Suprapubic skin (tissue), 4 donors: Measurements from ENCODE around the gene RAP2B.

Experiments
- EP300 ChIP-seq: sonication (generic); formaldehyde crosslinking; IDR thresholded peaks from one replicate; pipeline ENCODE4 v1.6.1; 2017; ENCODE audit warnings: antibody characterized with exemption
- POLR2AphosphoS5 ChIP-seq, 3 donors: sonication (generic); formaldehyde crosslinking; IDR thresholded peaks; one replicate each; pipeline ENCODE4 v1.6.1; 2017; ENCODE audit warnings: antibody characterized with exemption in 3 of 3
- TF ChIP-seq, protein P1 (sequence below), 2 donors: fragments of 200-600 bp in 1 of 2; fragments of 450-650 bp in 1 of 2; sonication (generic) in 1 of 2; IDR thresholded peaks; one replicate each; pipeline ENCODE4 v1.5.1; 2016 to 2019; ENCODE audit warnings: antibody characterized with exemption in 2 of 2, mild to moderate bottlenecking in 1 of 2, moderate library complexity in 1 of 2

DNA sequence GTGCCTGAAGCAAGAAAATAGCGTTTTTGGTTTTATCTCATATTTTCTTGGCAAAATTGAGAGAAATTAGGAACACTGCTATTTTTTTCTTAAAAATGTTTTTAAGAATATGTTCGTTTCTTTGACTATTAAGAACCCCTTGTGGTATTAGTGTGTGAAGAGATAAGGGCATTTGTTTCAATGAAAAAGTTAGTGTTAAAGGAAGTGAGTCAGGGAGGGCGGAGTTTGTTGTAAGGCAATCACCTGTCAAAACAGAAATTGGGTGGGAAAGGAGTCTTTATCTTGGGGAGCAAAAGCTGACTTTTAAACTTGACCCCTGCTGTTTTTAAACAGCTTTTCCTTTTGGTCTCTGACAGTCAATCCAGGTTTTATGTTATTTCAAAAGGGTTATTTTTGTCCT lies 4.2 kb downstream of the RAP2B start:
- TF ChIP-seq, protein P1, sequence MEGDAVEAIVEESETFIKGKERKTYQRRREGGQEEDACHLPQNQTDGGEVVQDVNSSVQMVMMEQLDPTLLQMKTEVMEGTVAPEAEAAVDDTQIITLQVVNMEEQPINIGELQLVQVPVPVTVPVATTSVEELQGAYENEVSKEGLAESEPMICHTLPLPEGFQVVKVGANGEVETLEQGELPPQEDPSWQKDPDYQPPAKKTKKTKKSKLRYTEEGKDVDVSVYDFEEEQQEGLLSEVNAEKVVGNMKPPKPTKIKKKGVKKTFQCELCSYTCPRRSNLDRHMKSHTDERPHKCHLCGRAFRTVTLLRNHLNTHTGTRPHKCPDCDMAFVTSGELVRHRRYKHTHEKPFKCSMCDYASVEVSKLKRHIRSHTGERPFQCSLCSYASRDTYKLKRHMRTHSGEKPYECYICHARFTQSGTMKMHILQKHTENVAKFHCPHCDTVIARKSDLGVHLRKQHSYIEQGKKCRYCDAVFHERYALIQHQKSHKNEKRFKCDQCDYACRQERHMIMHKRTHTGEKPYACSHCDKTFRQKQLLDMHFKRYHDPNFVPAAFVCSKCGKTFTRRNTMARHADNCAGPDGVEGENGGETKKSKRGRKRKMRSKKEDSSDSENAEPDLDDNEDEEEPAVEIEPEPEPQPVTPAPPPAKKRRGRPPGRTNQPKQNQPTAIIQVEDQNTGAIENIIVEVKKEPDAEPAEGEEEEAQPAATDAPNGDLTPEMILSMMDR (IDR thresholded peaks at IDR 0.05), result no peak
- TF ChIP-seq POLR2AphosphoS5 (IDR thresholded peaks at IDR 0.05) (no peak), EP300 (no peak)
